GM23338 (cell line): Measurements from ENCODE around the gene POLDIP3. TPM values are rescaled to one million over a fixed set of nuclear protein-coding genes. Genes with fewer than 3 reads are reported as not detected.

Experiments
- ATAC-seq: fragments of 200-7000 bp; cut with Tn5 transposase; 3 replicates; pipeline ENCODE4 v1.9.1; 2020
- DNase-seq: peaks from one replicate; pipeline ENCODE4 v3.0.0-alpha.2; 2015; ENCODE audit warnings: low spot score
- H2AFZ ChIP-seq: fragments of 200-600 bp; sonication (generic); 2 replicates; pipeline ENCODE4 v1.8.0; 2016; ENCODE audit warnings: antibody characterized with exemption, mild to moderate bottlenecking, moderate library complexity
- H3F3A ChIP-seq: fragments of 200-600 bp; sonication (generic); replicated peaks from 2 replicates; pipeline ENCODE4 v1.8.0; 2017; ENCODE audit warnings: antibody characterized with exemption, mixed run types, low read depth
- H3K27ac ChIP-seq: fragments of 200-600 bp; sonication (generic); 2 replicates; pipeline ENCODE4 v1.6.1; 2016; ENCODE audit warnings: low read depth
- H3K27me3 ChIP-seq: fragments of 200-600 bp; sonication (generic); 2 replicates; pipeline ENCODE4 v1.8.0; 2016; ENCODE audit warnings: mild to moderate bottlenecking, mixed run types, moderate library complexity; ENCODE audit not compliant: insufficient read depth
- H3K36me3 ChIP-seq: fragments of 200-600 bp; sonication (generic); 2 replicates; pipeline ENCODE4 v1.8.0; 2016; ENCODE audit warnings: mild to moderate bottlenecking; ENCODE audit not compliant: insufficient read depth
- H3K4me1 ChIP-seq: fragments of 200-600 bp; sonication (generic); 2 replicates; pipeline ENCODE4 v1.8.0; 2016; ENCODE audit warnings: mild to moderate bottlenecking, moderate library complexity; ENCODE audit not compliant: insufficient read depth
- H3K4me2 ChIP-seq: fragments of 200-600 bp; sonication (generic); 2 replicates; pipeline ENCODE4 v1.7.1; 2017; ENCODE audit warnings: mixed run types
- H3K4me3 ChIP-seq: fragments of 200-600 bp; sonication (generic); 2 replicates; pipeline ENCODE4 v1.6.1; 2016; ENCODE audit warnings: mixed run types
- H3K79me2 ChIP-seq: fragments of 200-600 bp; sonication (generic); replicated peaks from 2 replicates; pipeline ENCODE4 v1.8.0; 2017; ENCODE audit warnings: mild to moderate bottlenecking; ENCODE audit not compliant: insufficient read depth
- H3K9me2 ChIP-seq: fragments of 200-600 bp; sonication (generic); 2 replicates; pipeline ENCODE4 v1.8.0; 2017; ENCODE audit not compliant: insufficient read depth
- H4K20me1 ChIP-seq: fragments of 200-600 bp; sonication (generic); replicated peaks from 2 replicates; pipeline ENCODE4 v1.8.0; 2017; ENCODE audit warnings: mild to moderate bottlenecking; ENCODE audit not compliant: insufficient read depth
- H3K27ac Mint-ChIP-seq: 2 replicates; pipeline ENCODE4 v1.8.0; 2020; ENCODE audit warnings: inconsistent platforms, mild to moderate bottlenecking, moderate library complexity, mixed read lengths
- H3K27me3 Mint-ChIP-seq: 3 replicates; pipeline ENCODE4 v1.8.0; 2022; ENCODE audit warnings: low read depth, mild to moderate bottlenecking, moderate library complexity, mixed read lengths, inconsistent platforms; ENCODE audit not compliant: insufficient read depth, poor library complexity
- H3K36me3 Mint-ChIP-seq: 3 replicates; pipeline ENCODE4 v1.8.0; 2021; ENCODE audit warnings: low read depth, mild to moderate bottlenecking, inconsistent platforms, moderate library complexity, mixed read lengths
- H3K4me1 Mint-ChIP-seq: 3 replicates; pipeline ENCODE4 v1.8.0; 2020; ENCODE audit warnings: mild to moderate bottlenecking, inconsistent platforms, mixed read lengths
- H3K4me3 Mint-ChIP-seq: 3 replicates; pipeline ENCODE4 v1.8.0; 2021; ENCODE audit warnings: moderate library complexity, mild to moderate bottlenecking, inconsistent platforms, mixed read lengths
- H3K9me3 Mint-ChIP-seq: 3 replicates; pipeline ENCODE4 v1.8.0; 2020; ENCODE audit warnings: moderate library complexity, mild to moderate bottlenecking, inconsistent platforms, mixed read lengths
- EZH2 ChIP-seq: fragments of 200-600 bp; sonication (generic); IDR thresholded peaks from one replicate; pipeline ENCODE4 v1.8.0; 2017; ENCODE audit warnings: antibody characterized with exemption, mild to moderate bottlenecking, low read depth; ENCODE audit not compliant: unreplicated experiment
- JUNB ChIP-seq: IDR thresholded peaks from one replicate; pipeline ENCODE4 v1.6.1; 2016; ENCODE audit warnings: antibody characterized with exemption; ENCODE audit not compliant: unreplicated experiment
- NANOG ChIP-seq: IDR thresholded peaks from 2 replicates; pipeline ENCODE4 v1.6.1; 2016; ENCODE audit warnings: antibody characterized with exemption, borderline replicate concordance
- STAT1 ChIP-seq: IDR thresholded peaks from one replicate; pipeline ENCODE4 v1.6.1; 2016; ENCODE audit warnings: antibody characterized with exemption; ENCODE audit not compliant: unreplicated experiment
- ZNF331 ChIP-seq: fragments of 250-450 bp; sonication (Bioruptor Pico); IDR thresholded peaks from 2 replicates; pipeline ENCODE4 v1.5.0; 2020; ENCODE audit warnings: low read depth, mild to moderate bottlenecking, moderate library complexity
- ZNF462 ChIP-seq: fragments of 250-450 bp; sonication (Bioruptor Pico); IDR thresholded peaks from 2 replicates; pipeline ENCODE4 v1.5.0; 2020; ENCODE audit warnings: mild to moderate bottlenecking, moderate library complexity
- polyA plus RNA-seq: library from polyadenylated mRNA; unstranded; fragments of >200 nt; fragmentation: Nextera tagmentation; extraction: Ambion mirVana; gene quantifications from 2 replicates; pipeline ENCODE4 v1.2.1, GENCODE V29; 2016
- total RNA-seq: library from RNA; depleted of rRNA; stranded (reverse); fragments of >200 nt; shearing (Covaris generic); gene quantifications from 2 replicates; pipeline ENCODE4 v1.2.3, GENCODE V29; 2014
- TF ChIP-seq, protein P1 (sequence below): IDR thresholded peaks from 2 replicates; pipeline ENCODE4 v1.6.1; 2016; ENCODE audit warnings: antibody characterized with exemption
- TF ChIP-seq, protein P2 (sequence below), 2 experiments: fragments of 200-600 bp in 1 of 2; sonication (generic) in 1 of 2; conservative IDR thresholded peaks; 2 replicates each; pipeline versions ENCODE4 v1.5.1 to v1.6.1; 2016 to 2017; ENCODE audit warnings: antibody characterized with exemption in 2 of 2, low read depth in 2 of 2, mild to moderate bottlenecking in 2 of 2, moderate library complexity in 1 of 2

POLDIP3 gene
- total and polyA plus RNA-seq, 2 experiments from 2014 or later: 38.2 to 54.3 TPM

DNA sequence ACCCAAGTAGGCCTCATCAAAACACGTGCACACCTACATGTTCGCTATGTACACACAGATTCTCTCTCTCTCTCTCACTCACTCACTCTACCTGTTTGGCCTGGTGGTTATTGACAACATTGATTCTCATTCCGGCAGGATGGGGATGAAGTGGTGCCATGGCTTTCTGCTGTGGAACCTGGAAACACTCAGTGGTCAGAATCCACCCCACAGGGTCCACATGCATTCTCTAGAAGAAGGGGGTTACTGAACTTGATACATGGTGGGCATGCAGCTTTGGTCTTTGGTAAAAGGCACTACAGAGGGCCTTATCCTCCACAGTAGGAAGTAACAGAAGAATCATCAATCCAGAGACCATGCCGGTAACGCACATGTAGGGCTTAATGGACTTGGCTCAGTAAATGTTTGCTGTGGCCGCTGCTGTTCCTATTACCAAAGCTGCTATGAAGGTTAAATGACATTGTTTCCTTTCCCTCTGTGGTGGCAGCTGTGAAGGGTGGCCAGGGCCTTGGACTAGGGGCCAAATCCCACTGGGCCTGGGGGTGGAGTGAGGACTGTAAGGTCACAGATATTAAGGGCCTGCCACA lies 12.7 kb downstream of the POLDIP3 start:
- Histone ChIP-seq H3K27me3 (no peaks in the 10 kb centered on the region), H3F3A (no peaks in the 10 kb centered on the region), H4K20me1 (peaks cover 39% of the 10 kb centered on the region), H2AFZ (no peak overlapping the region), H3K27ac (no peak overlapping the region), H3K4me2 (no peak overlapping the region), H3K4me1 (no peaks in the 10 kb centered on the region), H3K4me3 (no peak overlapping the region), H3K9me2 (no peaks in the 10 kb centered on the region), H3K79me2 (peaks cover 72% of the 10 kb centered on the region), H3K36me3 (peaks cover 50% of the 10 kb centered on the region)
- DNase-seq: no peak
- Mint-ChIP-seq H3K27ac (no peak overlapping the region), H3K9me3 (peaks cover 4% of the 10 kb centered on the region; the same call in 2 of the 3 replicates), H3K27me3 (no peaks in the 10 kb centered on the region), H3K4me3 (no peak overlapping the region), H3K4me1 (no peaks in the 10 kb centered on the region; the same call in 2 of the 3 replicates), H3K36me3 (peaks cover 81% of the 10 kb centered on the region)
- no peak for TF ChIP-seq JUNB
- ATAC-seq: no peak

DNA sequence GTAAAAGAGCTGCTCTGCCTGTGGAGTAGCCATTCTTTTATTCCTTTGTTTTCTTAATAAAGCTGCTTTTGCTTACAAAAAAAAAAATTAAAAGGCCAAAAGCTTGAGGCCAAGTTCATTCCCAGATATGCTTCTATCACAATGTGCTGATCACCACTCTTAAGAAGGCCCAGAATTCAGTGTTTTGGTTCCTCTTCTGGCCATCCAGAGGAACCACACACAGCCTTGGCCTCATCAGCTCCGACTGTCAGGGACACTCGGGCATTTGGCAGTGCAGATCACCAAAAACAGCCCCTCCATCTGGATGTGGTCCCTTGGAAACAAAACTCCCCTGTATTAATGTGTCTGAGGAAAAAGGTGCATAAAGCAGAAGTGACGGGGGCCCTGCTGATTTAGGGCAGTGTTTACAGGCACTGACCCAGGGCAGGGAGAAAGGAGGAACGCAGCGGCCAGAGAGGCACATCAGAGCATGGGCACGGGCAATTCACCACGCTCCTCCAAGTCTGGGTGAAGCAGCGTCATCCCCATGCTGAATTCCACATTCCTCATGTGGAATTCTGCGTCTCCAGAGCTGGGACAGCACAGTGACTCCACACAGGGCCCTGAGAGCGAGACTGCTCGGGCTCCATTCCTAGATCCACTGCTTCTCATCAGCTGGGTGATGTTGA lies 17.7 kb downstream of the POLDIP3 start:
- H3K27ac ChIP-seq: no peak overlapping the region
- Mint-ChIP-seq H3K36me3 (peaks cover 95% of the 10 kb centered on the region), H3K4me3 (no peak overlapping the region), H3K27me3 (peaks cover 3% of the 10 kb centered on the region), H3K9me3 (no peaks in the 10 kb centered on the region), H3K27ac (no peak overlapping the region), H3K4me1 (no peaks in the 10 kb centered on the region)
- no peaks in the 10 kb centered on the region for H3K9me2 ChIP-seq
- H4K20me1 ChIP-seq: peaks cover 29% of the 10 kb centered on the region
- DNase-seq (no peak), ATAC-seq (no peak; the same call in 2 of the 3 replicates)
- no peak overlapping the region for H3K4me3 ChIP-seq
- H3K4me2 ChIP-seq: no peak overlapping the region
- H3K27me3 ChIP-seq: no peaks in the 10 kb centered on the region
- H3F3A ChIP-seq: no peaks in the 10 kb centered on the region; the same call in 1 of the 2 replicates
- H3K4me1 ChIP-seq: no peaks in the 10 kb centered on the region
- peaks cover 24% of the 10 kb centered on the region for H3K79me2 ChIP-seq
- peaks cover 59% of the 10 kb centered on the region for H3K36me3 ChIP-seq
- no peak overlapping the region for H2AFZ ChIP-seq
- TF ChIP-seq NANOG: no peak
- no peak for TF ChIP-seq JUNB
- TF ChIP-seq ZNF331 (CRISPR knock-in tag): no peak
- no peak for TF ChIP-seq STAT1
- TF ChIP-seq ZNF462: no peak
- no peak for TF ChIP-seq EZH2
- TF ChIP-seq, protein P1, sequence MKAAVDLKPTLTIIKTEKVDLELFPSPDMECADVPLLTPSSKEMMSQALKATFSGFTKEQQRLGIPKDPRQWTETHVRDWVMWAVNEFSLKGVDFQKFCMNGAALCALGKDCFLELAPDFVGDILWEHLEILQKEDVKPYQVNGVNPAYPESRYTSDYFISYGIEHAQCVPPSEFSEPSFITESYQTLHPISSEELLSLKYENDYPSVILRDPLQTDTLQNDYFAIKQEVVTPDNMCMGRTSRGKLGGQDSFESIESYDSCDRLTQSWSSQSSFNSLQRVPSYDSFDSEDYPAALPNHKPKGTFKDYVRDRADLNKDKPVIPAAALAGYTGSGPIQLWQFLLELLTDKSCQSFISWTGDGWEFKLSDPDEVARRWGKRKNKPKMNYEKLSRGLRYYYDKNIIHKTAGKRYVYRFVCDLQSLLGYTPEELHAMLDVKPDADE: no peak
- TF ChIP-seq, protein P2, sequence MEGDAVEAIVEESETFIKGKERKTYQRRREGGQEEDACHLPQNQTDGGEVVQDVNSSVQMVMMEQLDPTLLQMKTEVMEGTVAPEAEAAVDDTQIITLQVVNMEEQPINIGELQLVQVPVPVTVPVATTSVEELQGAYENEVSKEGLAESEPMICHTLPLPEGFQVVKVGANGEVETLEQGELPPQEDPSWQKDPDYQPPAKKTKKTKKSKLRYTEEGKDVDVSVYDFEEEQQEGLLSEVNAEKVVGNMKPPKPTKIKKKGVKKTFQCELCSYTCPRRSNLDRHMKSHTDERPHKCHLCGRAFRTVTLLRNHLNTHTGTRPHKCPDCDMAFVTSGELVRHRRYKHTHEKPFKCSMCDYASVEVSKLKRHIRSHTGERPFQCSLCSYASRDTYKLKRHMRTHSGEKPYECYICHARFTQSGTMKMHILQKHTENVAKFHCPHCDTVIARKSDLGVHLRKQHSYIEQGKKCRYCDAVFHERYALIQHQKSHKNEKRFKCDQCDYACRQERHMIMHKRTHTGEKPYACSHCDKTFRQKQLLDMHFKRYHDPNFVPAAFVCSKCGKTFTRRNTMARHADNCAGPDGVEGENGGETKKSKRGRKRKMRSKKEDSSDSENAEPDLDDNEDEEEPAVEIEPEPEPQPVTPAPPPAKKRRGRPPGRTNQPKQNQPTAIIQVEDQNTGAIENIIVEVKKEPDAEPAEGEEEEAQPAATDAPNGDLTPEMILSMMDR (conservative IDR thresholded peaks at IDR 0.05; ENCODE audit: low read depth in 2 of 2): no peak
